ENCODE results near the gene BTBD9. TPM values are rescaled to one million over a fixed set of nuclear protein-coding genes. Genes with fewer than 3 reads are reported as not detected.
"Not testable (repeated sequence)": the region's sequence is repeated elsewhere in the genome, so short reads cannot be mapped to it uniquely, and the experiment has no call there.

BTBD9 gene
- total and polyA plus RNA-seq, 2 donors (not counting 3 experiments of a cell fraction or from before 2014, with no cell fraction given) = 4.9 to 15.0 TPM

GRCh38 chr6:38427492-38428210 is 212.1 kb downstream of the BTBD9 start:
- no TSS peak for BruUV-seq (replicated peaks)
- Histone ChIP-seq H3K4me1 (ENCODE audit: control insufficient read depth, extremely low read depth, insufficient read depth, low read length) (peaks cover 9% of the 10 kb centered on the region), H3K27me3 (ENCODE audit: control insufficient read depth in 2 of 2, insufficient read depth in 2 of 2, low read length in 2 of 2) (no peaks in the 10 kb centered on the region), H2AFZ (ENCODE audit: low read depth, low read length) (no peak overlapping the region), H3K9me1 (replicated peaks; ENCODE audit: control insufficient read depth, extremely low read depth, insufficient read depth, low read length) (no peaks in the 10 kb centered on the region), H3K79me2 (ENCODE audit: control insufficient read depth, insufficient read depth, low read length) (no peaks in the 10 kb centered on the region), H3K4me2 (ENCODE audit: insufficient read depth, low read length) (no peak overlapping the region), H3K4me3 (replicated peaks in 1 of 3; ENCODE audit: insufficient read depth in 1 of 3, low read depth in 1 of 3, low read length in 3 of 3) (no peak overlapping the region), H3K36me3 (ENCODE audit: control insufficient read depth in 2 of 2, extremely low read depth in 1 of 2, insufficient read depth in 2 of 2, low read length in 2 of 2) (no peaks in the 10 kb centered on the region), H3K9me3 (replicated peaks; ENCODE audit: control insufficient read depth, insufficient read depth, low read length) (no peaks in the 10 kb centered on the region), H3K27ac (ENCODE audit: insufficient read depth, low read depth, low read length) (no peak overlapping the region), H4K20me1 (replicated peaks; ENCODE audit: control insufficient read depth, extremely low read depth, insufficient read depth, low read length) (no peaks in the 10 kb centered on the region), H3K9ac (replicated peaks; ENCODE audit: extremely low read depth, insufficient read depth, low read length) (no peak overlapping the region)
- CTCF ChIA-PET = no interaction called here
- dilution Hi-C loops (cut with MboI; ENCODE audit: extremely low pct_ligation_motif_present, low sequenced_read_pairs) (no loop called here), intact Hi-C loops (cut with micrococcal nuclease) (no loop called here)
- no peak for FAIRE-seq
- POLR2A ChIA-PET = no interaction called here
- TF ChIP-seq GATA2 (IDR thresholded peaks at IDR 0.05; ENCODE audit: insufficient read depth, insufficient read length, low read depth, low read length) (no peak), POLR2AphosphoS5 (IDR thresholded peaks at IDR 0.05; ENCODE audit: insufficient read depth, low read depth, low read length) (no peak), JUN (IDR thresholded peaks at IDR 0.05; ENCODE audit: borderline replicate concordance, insufficient read depth, insufficient read length, low read depth) (no peak), POLR2A (IDR thresholded peaks at IDR 0.05; ENCODE audit: low read depth, low read length) (no peak), FOS (IDR thresholded peaks at IDR 0.05; ENCODE audit: borderline replicate concordance, insufficient read depth, low read length) (no peak), MYC (IDR thresholded peaks at IDR 0.05; ENCODE audit: low read depth, low read length) (no peak), EZH2 (IDR thresholded peaks at IDR 0.05; ENCODE audit: borderline replicate concordance, low read depth, low read length, severe bottlenecking) (no peak), CTCF (IDR thresholded peaks at IDR 0.05; ENCODE audit: extremely low read depth in 1 of 2, insufficient read depth in 1 of 2, low read depth in 1 of 2, low read length in 2 of 2) (no peak)
- TF ChIP-seq, protein P1, sequence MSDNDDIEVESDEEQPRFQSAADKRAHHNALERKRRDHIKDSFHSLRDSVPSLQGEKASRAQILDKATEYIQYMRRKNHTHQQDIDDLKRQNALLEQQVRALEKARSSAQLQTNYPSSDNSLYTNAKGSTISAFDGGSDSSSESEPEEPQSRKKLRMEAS (IDR thresholded peaks at IDR 0.05; ENCODE audit: insufficient read depth, insufficient read length) = no peak
- DNase-seq (ENCODE audit: low read depth, low spot score) = no peak

DNA sequence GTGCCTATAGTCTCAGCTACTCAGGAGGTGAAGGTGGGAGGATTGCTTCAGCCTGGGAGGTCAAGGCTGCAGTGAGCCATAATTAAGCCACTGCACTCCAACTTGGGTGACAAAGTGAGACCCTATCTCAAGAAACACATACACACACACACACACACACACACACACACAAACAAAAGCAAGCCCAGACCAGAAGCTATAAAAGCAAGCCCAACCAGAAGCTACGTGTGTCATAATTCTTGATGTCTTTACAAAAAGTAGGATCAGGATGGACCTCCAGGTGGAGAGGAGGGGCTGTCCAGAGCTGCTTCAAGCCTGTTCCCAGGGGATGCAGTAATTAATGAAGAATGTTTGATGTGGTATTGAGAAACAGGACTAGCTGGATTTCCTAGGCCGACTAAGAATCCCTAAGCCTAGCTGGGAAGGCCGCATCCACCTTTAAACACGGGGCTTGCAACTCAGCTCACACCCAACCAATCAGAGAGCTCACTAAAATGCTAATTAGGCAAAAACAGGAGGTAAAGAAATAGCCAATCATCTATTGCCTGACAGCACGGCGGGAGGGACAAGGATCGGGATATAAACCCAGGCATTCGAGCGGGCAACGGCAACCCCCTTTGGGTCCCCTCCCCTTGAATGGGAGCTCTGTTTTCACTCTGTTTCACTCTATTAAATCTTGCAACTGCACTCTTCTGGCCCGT is 213.8 kb downstream of the BTBD9 start:
- dilution Hi-C loops (cut with MboI; ENCODE audit: extremely low pct_ligation_motif_present, low sequenced_read_pairs); intact Hi-C loops (cut with micrococcal nuclease); H3K27ac ChIP-seq (ENCODE audit: insufficient read depth, low read depth, low read length); H3K9ac ChIP-seq (replicated peaks; ENCODE audit: extremely low read depth, insufficient read depth, low read length); H3K4me3 ChIP-seq (replicated peaks in 1 of 3; ENCODE audit: insufficient read depth in 1 of 3, low read depth in 1 of 3, low read length in 3 of 3); H2AFZ ChIP-seq (ENCODE audit: low read depth, low read length); DNase-seq (ENCODE audit: low read depth, low spot score); H3K4me2 ChIP-seq (ENCODE audit: insufficient read depth, low read length); H3K4me1 ChIP-seq (ENCODE audit: control insufficient read depth, extremely low read depth, insufficient read depth, low read length); H3K79me2 ChIP-seq (ENCODE audit: control insufficient read depth, insufficient read depth, low read length); H3K27me3 ChIP-seq (ENCODE audit: control insufficient read depth in 2 of 2, insufficient read depth in 2 of 2, low read length in 2 of 2); FAIRE-seq; BruUV-seq (replicated peaks); H3K36me3 ChIP-seq (ENCODE audit: control insufficient read depth in 2 of 2, extremely low read depth in 1 of 2, insufficient read depth in 2 of 2, low read length in 2 of 2); H4K20me1 ChIP-seq (replicated peaks; ENCODE audit: control insufficient read depth, extremely low read depth, insufficient read depth, low read length); H3K9me3 ChIP-seq (replicated peaks; ENCODE audit: control insufficient read depth, insufficient read depth, low read length); H3K9me1 ChIP-seq (replicated peaks; ENCODE audit: control insufficient read depth, extremely low read depth, insufficient read depth, low read length): not testable (repeated sequence)
- CTCF ChIA-PET = interaction anchor here (0.6 to 1.5 kb wide), 3 partner anchors 68 to 643 kb away, joined by 3 to 4 read pairs (median 3); no protein-coding TSS in a partner anchor
- POLR2A ChIA-PET = interaction anchor here (0.6 kb wide), 1 partner anchor 40 kb away, joined by 5 read pairs; no protein-coding TSS in a partner anchor

All from endothelial cell of umbilical vein (primary cell).